WTC11 (cell line): ENCODE measurements around the gene PDCD10. TPM values are rescaled to one million over a fixed set of nuclear protein-coding genes. Genes with fewer than 3 reads are reported as not detected.

Experiments used
- ATAC-seq: fragments of 200-7000 bp; cut with Tn5 transposase; 2 replicates; pipeline ENCODE4 v1.10.0; 2021; ENCODE audit warnings: mild to moderate bottlenecking, moderate library complexity
- CTCF ChIA-PET: fragments of 300-600 bp; sonication (Branson Sonifier 250); formaldehyde crosslinking; loops from one replicate; lab custom pipeline; 2021; ENCODE audit warnings: antibody characterized with exemption; lab: Charles Lee
- POLR2A ChIA-PET: fragments of 350-600 bp; sonication (Branson Sonifier 250); formaldehyde crosslinking; loops from one replicate; lab custom pipeline; 2021; ENCODE audit warnings: antibody characterized with exemption; lab: Charles Lee
- DNase-seq: peaks from one replicate; pipeline ENCODE4 v3.0.0; 2021; ENCODE audit warnings: low spot score
- H3K27ac Mint-ChIP-seq: 2 replicates; pipeline ENCODE4 v1.8.0; 2021; ENCODE audit warnings: mixed read lengths
- H3K27me3 Mint-ChIP-seq: 2 replicates; pipeline ENCODE4 v1.8.0; 2021; ENCODE audit warnings: low read depth, mild to moderate bottlenecking, moderate library complexity, mixed read lengths
- H3K36me3 Mint-ChIP-seq: 2 replicates; pipeline ENCODE4 v1.8.0; 2021; ENCODE audit warnings: mixed read lengths
- H3K4me1 Mint-ChIP-seq: 2 replicates; pipeline ENCODE4 v1.8.0; 2022; ENCODE audit warnings: mixed read lengths
- H3K4me3 Mint-ChIP-seq: 2 replicates; pipeline ENCODE4 v1.8.0; 2021; ENCODE audit warnings: mild to moderate bottlenecking, moderate library complexity, mixed read lengths
- H3K9me3 Mint-ChIP-seq: 2 replicates; pipeline ENCODE4 v1.8.0; 2021; ENCODE audit warnings: mixed read lengths
- AFF4 ChIP-seq: sonication (generic); formaldehyde crosslinking; IDR thresholded peaks from 2 replicates; pipeline ENCODE4 v1.8.1; 2023; ENCODE audit warnings: mild to moderate bottlenecking, missing genetic modification reagents, borderline replicate concordance
- ETV6 ChIP-seq: sonication (generic); formaldehyde crosslinking; IDR thresholded peaks from 2 replicates; pipeline ENCODE4 v1.8.1; 2022; ENCODE audit warnings: mild to moderate bottlenecking, missing genetic modification reagents
- FOXP1 ChIP-seq: sonication (generic); formaldehyde crosslinking; IDR thresholded peaks from 2 replicates; pipeline ENCODE4 v1.8.0; 2022; ENCODE audit warnings: missing genetic modification reagents, mild to moderate bottlenecking, moderate library complexity, borderline replicate concordance
- HMGA2 ChIP-seq: fragments of 250-450 bp; sonication (Bioruptor Pico); IDR thresholded peaks from 2 replicates; pipeline ENCODE4 v1.4.0; 2021; ENCODE audit warnings: mild to moderate bottlenecking, moderate library complexity
- HMGXB4 ChIP-seq: sonication (generic); formaldehyde crosslinking; IDR thresholded peaks from 2 replicates; pipeline ENCODE4 v1.8.1; 2023; ENCODE audit warnings: mild to moderate bottlenecking, moderate library complexity, missing genetic modification reagents
- SOX15 ChIP-seq: fragments of 250-450 bp; sonication (Bioruptor Pico); IDR thresholded peaks from 2 replicates; pipeline ENCODE4 v1.9.0; 2021; ENCODE audit warnings: mild to moderate bottlenecking
- TCF7 ChIP-seq: sonication (generic); formaldehyde crosslinking; IDR thresholded peaks from 2 replicates; pipeline ENCODE4 v1.8.0; 2022; ENCODE audit warnings: mild to moderate bottlenecking, low read depth, missing genetic modification reagents, moderate library complexity
- TP53 ChIP-seq: sonication (generic); formaldehyde crosslinking; IDR thresholded peaks from 2 replicates; pipeline ENCODE4 v1.8.1; 2023; ENCODE audit warnings: mild to moderate bottlenecking, missing genetic modification reagents
- ZNF121 ChIP-seq: sonication (generic); formaldehyde crosslinking; IDR thresholded peaks from 2 replicates; pipeline ENCODE4 v1.8.0; 2023; ENCODE audit warnings: missing genetic modification reagents
- ZNF219 ChIP-seq: sonication (generic); formaldehyde crosslinking; IDR thresholded peaks from 2 replicates; pipeline ENCODE4 v1.8.0; 2023; ENCODE audit warnings: missing genetic modification reagents, mild to moderate bottlenecking, borderline replicate concordance
- ZSCAN18 ChIP-seq: fragments of 250-450 bp; sonication (Bioruptor Pico); IDR thresholded peaks from 2 replicates; pipeline ENCODE4 v2.1.2; 2022; ENCODE audit warnings: mild to moderate bottlenecking, moderate library complexity
- total RNA-seq: library from RNA; stranded (reverse); gene quantifications from 3 replicates; pipeline ENCODE4 v1.2.3, GENCODE V29; 2021
- TF ChIP-seq, protein P1 (sequence below): sonication (generic); formaldehyde crosslinking; IDR thresholded peaks from 2 replicates; pipeline ENCODE4 v1.8.0; 2023; ENCODE audit warnings: missing genetic modification reagents, mild to moderate bottlenecking, borderline replicate concordance
- TF ChIP-seq, protein P2 (sequence below): sonication (generic); formaldehyde crosslinking; IDR thresholded peaks from 2 replicates; pipeline ENCODE4 v1.8.1; 2022; ENCODE audit warnings: mild to moderate bottlenecking, missing genetic modification reagents, moderate library complexity, borderline replicate concordance
- TF ChIP-seq, protein P3 (sequence below): fragments of 250-450 bp; sonication (Bioruptor Pico); IDR thresholded peaks from 2 replicates; pipeline ENCODE4 v1.9.0; 2021; ENCODE audit warnings: mild to moderate bottlenecking, borderline replicate concordance

Gene PDCD10
- total RNA-seq, 1 experiment from 2014 or later = 60.8 TPM

DNA sequence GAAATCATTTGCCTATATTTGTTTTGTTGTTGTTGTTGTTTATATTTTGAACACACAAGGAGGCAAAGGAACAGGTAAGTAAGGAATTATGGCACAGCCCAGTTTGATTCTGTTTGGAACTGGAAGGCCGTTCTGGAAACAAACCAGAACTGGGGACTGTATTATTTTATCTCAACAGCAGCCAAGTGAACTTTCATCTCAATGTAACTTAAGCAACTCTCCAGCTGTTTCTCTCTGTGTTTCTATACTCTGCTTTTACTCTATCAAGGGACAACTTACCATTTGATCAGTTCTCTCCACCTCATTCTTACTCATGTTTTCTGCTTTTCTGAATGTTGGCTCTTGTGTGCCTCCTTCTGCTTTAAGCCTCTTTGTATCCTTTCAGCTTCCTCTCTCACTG lies 65.0 kb downstream of the PDCD10 start:
- Mint-ChIP-seq H3K4me1 (peaks cover 17% of the 10 kb centered on the region), H3K9me3 (peaks cover 25% of the 10 kb centered on the region), H3K36me3 (peaks cover 24% of the 10 kb centered on the region), H3K4me3 (no peak overlapping the region), H3K27me3 (no peaks in the 10 kb centered on the region), H3K27ac (peak overlapping the region; percentile 28; the same call in 1 of the 2 replicates)
- no peak for DNase-seq
- TF ChIP-seq ZSCAN18 (CRISPR knock-in tag) (no peak), ETV6 (no peak), AFF4 (no peak), HMGA2 (CRISPR knock-in tag) (no peak), FOXP1 (no peak), SOX15 (CRISPR knock-in tag) (no peak), ZNF219 (CRISPR knock-in tag) (no peak), TCF7 (CRISPR knock-in tag) (no peak), HMGXB4 (CRISPR knock-in tag) (no peak), TP53 (CRISPR knock-in tag) (no peak), ZNF121 (CRISPR knock-in tag) (no peak)
- TF ChIP-seq, protein P1, sequence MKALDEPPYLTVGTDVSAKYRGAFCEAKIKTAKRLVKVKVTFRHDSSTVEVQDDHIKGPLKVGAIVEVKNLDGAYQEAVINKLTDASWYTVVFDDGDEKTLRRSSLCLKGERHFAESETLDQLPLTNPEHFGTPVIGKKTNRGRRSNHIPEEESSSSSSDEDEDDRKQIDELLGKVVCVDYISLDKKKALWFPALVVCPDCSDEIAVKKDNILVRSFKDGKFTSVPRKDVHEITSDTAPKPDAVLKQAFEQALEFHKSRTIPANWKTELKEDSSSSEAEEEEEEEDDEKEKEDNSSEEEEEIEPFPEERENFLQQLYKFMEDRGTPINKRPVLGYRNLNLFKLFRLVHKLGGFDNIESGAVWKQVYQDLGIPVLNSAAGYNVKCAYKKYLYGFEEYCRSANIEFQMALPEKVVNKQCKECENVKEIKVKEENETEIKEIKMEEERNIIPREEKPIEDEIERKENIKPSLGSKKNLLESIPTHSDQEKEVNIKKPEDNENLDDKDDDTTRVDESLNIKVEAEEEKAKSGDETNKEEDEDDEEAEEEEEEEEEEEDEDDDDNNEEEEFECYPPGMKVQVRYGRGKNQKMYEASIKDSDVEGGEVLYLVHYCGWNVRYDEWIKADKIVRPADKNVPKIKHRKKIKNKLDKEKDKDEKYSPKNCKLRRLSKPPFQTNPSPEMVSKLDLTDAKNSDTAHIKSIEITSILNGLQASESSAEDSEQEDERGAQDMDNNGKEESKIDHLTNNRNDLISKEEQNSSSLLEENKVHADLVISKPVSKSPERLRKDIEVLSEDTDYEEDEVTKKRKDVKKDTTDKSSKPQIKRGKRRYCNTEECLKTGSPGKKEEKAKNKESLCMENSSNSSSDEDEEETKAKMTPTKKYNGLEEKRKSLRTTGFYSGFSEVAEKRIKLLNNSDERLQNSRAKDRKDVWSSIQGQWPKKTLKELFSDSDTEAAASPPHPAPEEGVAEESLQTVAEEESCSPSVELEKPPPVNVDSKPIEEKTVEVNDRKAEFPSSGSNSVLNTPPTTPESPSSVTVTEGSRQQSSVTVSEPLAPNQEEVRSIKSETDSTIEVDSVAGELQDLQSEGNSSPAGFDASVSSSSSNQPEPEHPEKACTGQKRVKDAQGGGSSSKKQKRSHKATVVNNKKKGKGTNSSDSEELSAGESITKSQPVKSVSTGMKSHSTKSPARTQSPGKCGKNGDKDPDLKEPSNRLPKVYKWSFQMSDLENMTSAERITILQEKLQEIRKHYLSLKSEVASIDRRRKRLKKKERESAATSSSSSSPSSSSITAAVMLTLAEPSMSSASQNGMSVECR (CRISPR knock-in tag) = no peak
- TF ChIP-seq, protein P2, sequence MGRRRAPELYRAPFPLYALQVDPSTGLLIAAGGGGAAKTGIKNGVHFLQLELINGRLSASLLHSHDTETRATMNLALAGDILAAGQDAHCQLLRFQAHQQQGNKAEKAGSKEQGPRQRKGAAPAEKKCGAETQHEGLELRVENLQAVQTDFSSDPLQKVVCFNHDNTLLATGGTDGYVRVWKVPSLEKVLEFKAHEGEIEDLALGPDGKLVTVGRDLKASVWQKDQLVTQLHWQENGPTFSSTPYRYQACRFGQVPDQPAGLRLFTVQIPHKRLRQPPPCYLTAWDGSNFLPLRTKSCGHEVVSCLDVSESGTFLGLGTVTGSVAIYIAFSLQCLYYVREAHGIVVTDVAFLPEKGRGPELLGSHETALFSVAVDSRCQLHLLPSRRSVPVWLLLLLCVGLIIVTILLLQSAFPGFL (CRISPR knock-in tag) = no peak
- TF ChIP-seq, protein P3, sequence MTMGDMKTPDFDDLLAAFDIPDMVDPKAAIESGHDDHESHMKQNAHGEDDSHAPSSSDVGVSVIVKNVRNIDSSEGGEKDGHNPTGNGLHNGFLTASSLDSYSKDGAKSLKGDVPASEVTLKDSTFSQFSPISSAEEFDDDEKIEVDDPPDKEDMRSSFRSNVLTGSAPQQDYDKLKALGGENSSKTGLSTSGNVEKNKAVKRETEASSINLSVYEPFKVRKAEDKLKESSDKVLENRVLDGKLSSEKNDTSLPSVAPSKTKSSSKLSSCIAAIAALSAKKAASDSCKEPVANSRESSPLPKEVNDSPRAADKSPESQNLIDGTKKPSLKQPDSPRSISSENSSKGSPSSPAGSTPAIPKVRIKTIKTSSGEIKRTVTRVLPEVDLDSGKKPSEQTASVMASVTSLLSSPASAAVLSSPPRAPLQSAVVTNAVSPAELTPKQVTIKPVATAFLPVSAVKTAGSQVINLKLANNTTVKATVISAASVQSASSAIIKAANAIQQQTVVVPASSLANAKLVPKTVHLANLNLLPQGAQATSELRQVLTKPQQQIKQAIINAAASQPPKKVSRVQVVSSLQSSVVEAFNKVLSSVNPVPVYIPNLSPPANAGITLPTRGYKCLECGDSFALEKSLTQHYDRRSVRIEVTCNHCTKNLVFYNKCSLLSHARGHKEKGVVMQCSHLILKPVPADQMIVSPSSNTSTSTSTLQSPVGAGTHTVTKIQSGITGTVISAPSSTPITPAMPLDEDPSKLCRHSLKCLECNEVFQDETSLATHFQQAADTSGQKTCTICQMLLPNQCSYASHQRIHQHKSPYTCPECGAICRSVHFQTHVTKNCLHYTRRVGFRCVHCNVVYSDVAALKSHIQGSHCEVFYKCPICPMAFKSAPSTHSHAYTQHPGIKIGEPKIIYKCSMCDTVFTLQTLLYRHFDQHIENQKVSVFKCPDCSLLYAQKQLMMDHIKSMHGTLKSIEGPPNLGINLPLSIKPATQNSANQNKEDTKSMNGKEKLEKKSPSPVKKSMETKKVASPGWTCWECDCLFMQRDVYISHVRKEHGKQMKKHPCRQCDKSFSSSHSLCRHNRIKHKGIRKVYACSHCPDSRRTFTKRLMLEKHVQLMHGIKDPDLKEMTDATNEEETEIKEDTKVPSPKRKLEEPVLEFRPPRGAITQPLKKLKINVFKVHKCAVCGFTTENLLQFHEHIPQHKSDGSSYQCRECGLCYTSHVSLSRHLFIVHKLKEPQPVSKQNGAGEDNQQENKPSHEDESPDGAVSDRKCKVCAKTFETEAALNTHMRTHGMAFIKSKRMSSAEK (CRISPR knock-in tag) = no peak
- ChIA-PET CTCF (interaction anchor here (1.5 to 1.7 kb wide), 2 partner anchors 15 to 290 kb away, joined by 6 to 8 read pairs; partner anchors contain the start of gene ZBBX), POLR2A (interaction anchor here (1.1 kb wide), 1 partner anchor 66 kb away, joined by 5 read pairs; no protein-coding TSS in a partner anchor)
- ATAC-seq = no peak
